HCT116 (cell line): ENCODE results near the gene EIF4E1B. TPM values are rescaled to one million over a fixed set of nuclear protein-coding genes. Genes with fewer than 3 reads are reported as not detected.

ENCODE experiments used
- ATAC-seq: fragments of 200-7000 bp; cut with Tn5 transposase; 2 replicates; pipeline ENCODE4 v1.9.1; 2020; ENCODE audit warnings: mild to moderate bottlenecking, moderate library complexity
- BruUV-seq: library from RNA; stranded (reverse); fragments of 400-500 nt; replicated peaks from 2 replicates; lab custom pipeline; 2021; lab: Mats Ljungman, UMichigan
- CTCF ChIA-PET: fragments of 300-600 bp; sonication (Branson Sonifier 250); formaldehyde crosslinking; loops from one replicate; lab custom pipeline; 2021; ENCODE audit warnings: antibody characterized with exemption; lab: Charles Lee
- POLR2A ChIA-PET: fragments of 300-600, 350-600 bp; sonication (Branson Sonifier 250); formaldehyde crosslinking; loops from one replicate; lab custom pipeline; 2021; ENCODE audit warnings: antibody characterized with exemption; lab: Charles Lee
- RAD21 ChIA-PET, 2 experiments: fragments of 300-600 bp; sonication (Branson Sonifier 250); formaldehyde crosslinking; loops; one replicate each; lab custom pipeline; 2023; ENCODE audit warnings: low total read pairs in 2 of 2; ENCODE audit not compliant: uncharacterized antibody in 2 of 2, unreplicated experiment in 2 of 2, low non-redundant PET in 1 of 2; lab: Charles Lee
- DNase-seq: peaks from one replicate; pipeline ENCODE4 v3.0.0-alpha.2; 2010; ENCODE audit warnings: low read depth, low spot score
- H2AFZ ChIP-seq: fragments of 200-600 bp; shearing (Covaris generic), sonication (generic); 2 replicates; pipeline ENCODE4 v1.6.1; 2017; ENCODE audit warnings: low read depth, mixed run types, mixed read lengths, antibody characterized with exemption, low read length; ENCODE audit not compliant: poor library complexity, severe bottlenecking
- H3K27ac ChIP-seq: 2 replicates; pipeline ENCODE4 v1.5.1; 2012; ENCODE audit warnings: low read depth, low read length
- H3K27me3 ChIP-seq: fragments of 200-600 bp; sonication (generic); 2 replicates; pipeline ENCODE4 v1.6.1; 2016; ENCODE audit warnings: mixed run types, low read length, mixed read lengths; ENCODE audit not compliant: insufficient read depth
- H3K36me3 ChIP-seq, 2 experiments: fragments of 200-500 bp in 1 of 2; fragments of 200-600 bp in 1 of 2; sonication (Bioruptor generic) in 1 of 2; sonication (generic) in 1 of 2; 2 replicates each; pipeline versions ENCODE4 v1.5.1 to v1.6.1; 2014 to 2016; ENCODE audit warnings: low read length in 2 of 2, inconsistent platforms in 1 of 2, mixed read lengths in 1 of 2, mixed run types in 1 of 2; ENCODE audit not compliant: insufficient read depth in 2 of 2, control insufficient read depth in 1 of 2
- H3K4me1 ChIP-seq, 2 experiments: fragments of 200-600 bp in 1 of 2; sonication (generic) in 1 of 2; 2 replicates each; pipeline versions ENCODE4 v1.5.1 to v1.6.1; 2012 to 2017; ENCODE audit warnings: low read length in 2 of 2, inconsistent platforms in 1 of 2, mild to moderate bottlenecking in 1 of 2, mixed read lengths in 1 of 2, mixed run types in 1 of 2, moderate library complexity in 1 of 2; ENCODE audit not compliant: insufficient read depth in 2 of 2, control insufficient read depth in 1 of 2
- H3K4me2 ChIP-seq: fragments of 200-600 bp; sonication (generic); 2 replicates; pipeline ENCODE4 v1.6.1; 2017; ENCODE audit warnings: mixed run types, low read length, mixed read lengths
- H3K4me3 ChIP-seq, 2 experiments: fragments of 200-600 bp in 1 of 2; sonication (generic) in 1 of 2; replicated peaks in 1 of 2; 2 replicates each; pipeline ENCODE4 v1.5.1; 2011 to 2016; ENCODE audit warnings: low read length in 2 of 2, control low read depth in 1 of 2, low read depth in 1 of 2, mild to moderate bottlenecking in 1 of 2, mixed read lengths in 1 of 2, mixed run types in 1 of 2
- H3K79me2 ChIP-seq: fragments of 200-600 bp; sonication (generic); 2 replicates; pipeline ENCODE4 v1.6.1; 2017; ENCODE audit warnings: mild to moderate bottlenecking, mixed run types, low read length, moderate library complexity, mixed read lengths; ENCODE audit not compliant: insufficient read depth
- H3K9ac ChIP-seq: fragments of 200-600 bp; sonication (generic); 2 replicates; pipeline ENCODE4 v1.6.1; 2016; ENCODE audit warnings: low read length, mixed read lengths
- H3K9me2 ChIP-seq: fragments of 200-600 bp; sonication (generic), shearing (Covaris generic); 2 replicates; pipeline ENCODE4 v1.6.1; 2017; ENCODE audit warnings: mixed run types, mild to moderate bottlenecking, moderate library complexity; ENCODE audit not compliant: insufficient read depth
- H3K9me3 ChIP-seq, 2 experiments: fragments of 200-500 bp in 1 of 2; fragments of 200-600 bp in 1 of 2; sonication (Bioruptor generic) in 1 of 2; sonication (generic) in 1 of 2; 2 replicates each; pipeline ENCODE4 v1.6.1; 2014 to 2017; ENCODE audit warnings: low read length in 2 of 2, mixed read lengths in 2 of 2, inconsistent platforms in 1 of 2, low read depth in 1 of 2, mild to moderate bottlenecking in 1 of 2, mixed run types in 1 of 2, moderate library complexity in 1 of 2; ENCODE audit not compliant: control insufficient read depth in 1 of 2, insufficient read depth in 1 of 2
- H4K20me1 ChIP-seq: fragments of 200-600 bp; sonication (generic), shearing (Covaris generic); 2 replicates; pipeline ENCODE4 v1.6.1; 2017; ENCODE audit warnings: mixed run types, mild to moderate bottlenecking, moderate library complexity; ENCODE audit not compliant: insufficient read depth
- EZH2phosphoT487 ChIP-seq: fragments of 200-600 bp; IDR thresholded peaks from 2 replicates; pipeline ENCODE4 v1.6.1; 2018; ENCODE audit warnings: antibody characterized with exemption, borderline replicate concordance
- FOSL1 ChIP-seq: IDR thresholded peaks from 2 replicates; pipeline ENCODE4 v1.6.1; 2012; ENCODE audit warnings: low read depth
- MAX ChIP-seq: IDR thresholded peaks from 2 replicates; pipeline ENCODE4 v1.6.1; 2012
- POLR2AphosphoS5 ChIP-seq: IDR thresholded peaks from 2 replicates; pipeline ENCODE4 v1.6.1; 2011; ENCODE audit warnings: mild to moderate bottlenecking, low read depth, low read length, moderate library complexity
- ZBTB33 ChIP-seq: IDR thresholded peaks from 2 replicates; pipeline ENCODE4 v1.6.1; 2011; ENCODE audit warnings: mild to moderate bottlenecking, low read length, moderate library complexity; ENCODE audit not compliant: insufficient replicate concordance; ENCODE audit errors: extremely low read depth
- intact Hi-C: fragments of 100-400 bp; cut with micrococcal nuclease; formaldehyde crosslinking; loops from 2 replicates; pipeline ENCODE4 v1.10.0; 2022
- total RNA-seq: library from RNA; stranded (reverse); gene quantifications from one replicate; pipeline ENCODE4 v1.2.1, GENCODE V29; 2021; ENCODE audit not compliant: unreplicated experiment
- TF ChIP-seq, protein P1 (sequence below), 3 experiments: fragments of 200-600 bp in 1 of 3; sonication (generic) in 1 of 3; IDR thresholded peaks in 2 of 3; conservative IDR thresholded peaks in 1 of 3; 2 replicates each; pipeline ENCODE4 v1.5.1; 2012 to 2017; ENCODE audit warnings: low read depth in 2 of 3, low read length in 2 of 3, antibody characterized with exemption in 1 of 3, borderline replicate concordance in 1 of 3, control low read depth in 1 of 3, mild to moderate bottlenecking in 1 of 3, mixed read lengths in 1 of 3, mixed run types in 1 of 3, moderate library complexity in 1 of 3; ENCODE audit not compliant: insufficient read depth in 1 of 3

EIF4E1B gene
- total RNA-seq, 1 experiment from 2014 or later, result 0.07 TPM

GRCh38 chr5:176614805-176615478, 15.5 kb upstream of the EIF4E1B start:
- Histone ChIP-seq H3K4me1 (peaks cover 25 to 45% of the 10 kb centered on the region in 2 experiments), H3K9me3 (no peaks in the 10 kb centered on the region), H3K27ac (no peak overlapping the region), H3K9ac (no peak overlapping the region), H3K4me3 (no peak overlapping the region), H3K27me3 (no peaks in the 10 kb centered on the region), H2AFZ (no peak overlapping the region), H3K9me2 (no peaks in the 10 kb centered on the region), H3K4me2 (peak overlapping the region; percentile 43), H4K20me1 (no peaks in the 10 kb centered on the region), H3K36me3 (no peaks in the 10 kb centered on the region), H3K79me2 (no peaks in the 10 kb centered on the region)
- intact Hi-C loops, result no loop called here
- POLR2A ChIA-PET, result no interaction called here
- TF ChIP-seq POLR2AphosphoS5 (no peak), FOSL1 (peak; percentile 89)
- TF ChIP-seq, protein P1, sequence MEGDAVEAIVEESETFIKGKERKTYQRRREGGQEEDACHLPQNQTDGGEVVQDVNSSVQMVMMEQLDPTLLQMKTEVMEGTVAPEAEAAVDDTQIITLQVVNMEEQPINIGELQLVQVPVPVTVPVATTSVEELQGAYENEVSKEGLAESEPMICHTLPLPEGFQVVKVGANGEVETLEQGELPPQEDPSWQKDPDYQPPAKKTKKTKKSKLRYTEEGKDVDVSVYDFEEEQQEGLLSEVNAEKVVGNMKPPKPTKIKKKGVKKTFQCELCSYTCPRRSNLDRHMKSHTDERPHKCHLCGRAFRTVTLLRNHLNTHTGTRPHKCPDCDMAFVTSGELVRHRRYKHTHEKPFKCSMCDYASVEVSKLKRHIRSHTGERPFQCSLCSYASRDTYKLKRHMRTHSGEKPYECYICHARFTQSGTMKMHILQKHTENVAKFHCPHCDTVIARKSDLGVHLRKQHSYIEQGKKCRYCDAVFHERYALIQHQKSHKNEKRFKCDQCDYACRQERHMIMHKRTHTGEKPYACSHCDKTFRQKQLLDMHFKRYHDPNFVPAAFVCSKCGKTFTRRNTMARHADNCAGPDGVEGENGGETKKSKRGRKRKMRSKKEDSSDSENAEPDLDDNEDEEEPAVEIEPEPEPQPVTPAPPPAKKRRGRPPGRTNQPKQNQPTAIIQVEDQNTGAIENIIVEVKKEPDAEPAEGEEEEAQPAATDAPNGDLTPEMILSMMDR (IDR thresholded peaks at IDR 0.05 in 2 of 3, conservative IDR thresholded peaks at IDR 0.05 in 1 of 3; ENCODE audit: borderline replicate concordance in 1 of 3, insufficient read depth in 1 of 3, low read depth in 2 of 3, low read length in 2 of 3), result no peak
- CTCF ChIA-PET, result no interaction called here
- DNase-seq (no peak), ATAC-seq (no peak)
- no TSS peak for BruUV-seq
- RAD21 ChIA-PET, result interaction anchor here in 1 of 2 experiments (0.7 kb wide), 1 partner anchor 175 kb away, joined by 13 read pairs; no protein-coding TSS in a partner anchor

GRCh38 chr5:176616511-176616910, 14.0 kb upstream of the EIF4E1B start:
- BruUV-seq, result no TSS peak

More at GRCh38 chr5:176616511-176616910, 14.0 kb upstream of the EIF4E1B start:
- H3K9me3 ChIP-seq, result no peaks in the 10 kb centered on the region
- no peaks in the 10 kb centered on the region for H3K36me3 ChIP-seq
- no peaks in the 10 kb centered on the region for H4K20me1 ChIP-seq
- no peaks in the 10 kb centered on the region for H3K27me3 ChIP-seq
- no peak for ATAC-seq
- H3K4me1 ChIP-seq, result peaks cover 21 to 36% of the 10 kb centered on the region in 2 experiments
- no peak overlapping the region for H3K4me2 ChIP-seq
- H3K4me3 ChIP-seq, result no peak overlapping the region
- no peak overlapping the region for H3K9ac ChIP-seq
- no peaks in the 10 kb centered on the region for H3K9me2 ChIP-seq
- TF ChIP-seq POLR2AphosphoS5 (no peak), FOSL1 (no peak), ZBTB33 (no peak), MAX (no peak), EZH2phosphoT487 (no peak)
- TF ChIP-seq, protein P1 (IDR thresholded peaks at IDR 0.05 in 2 of 3, conservative IDR thresholded peaks at IDR 0.05 in 1 of 3; ENCODE audit: borderline replicate concordance in 1 of 3, insufficient read depth in 1 of 3, low read depth in 2 of 3, low read length in 2 of 3), result no peak
- TF ChIP-seq, all 23 proteins: peak for 0
- intact Hi-C loops, result no loop called here
- POLR2A ChIA-PET, result no interaction called here
- Histone ChIP-seq H2AFZ (no peak overlapping the region), H3K27ac (no peak overlapping the region), H3K79me2 (no peaks in the 10 kb centered on the region)
- DNase-seq, result no peak
- CTCF ChIA-PET, result no interaction called here
- RAD21 ChIA-PET, result no interaction called here
